Right renal pelvis (tissue), 4 donors: ENCODE data around the gene SGCA. TPM values are rescaled to one million over a fixed set of nuclear protein-coding genes. Genes with fewer than 3 reads are reported as not detected.
A peak's percentile ranks its signal among the peaks of the same experiment; 100 is the strongest.

Experiments
- DNase-seq, 4 donors: peaks; one replicate each; pipeline ENCODE4 v3.0.0-alpha.2; 2013; ENCODE audit warnings: low read depth in 4 of 4, low spot score in 3 of 4, missing footprints in 1 of 4
- polyA plus RNA-seq, 4 donors: library from polyadenylated mRNA; unstranded; fragments of 120-200 nt; gene quantifications; one replicate each; pipeline ENCODE4 v1.2.1, GENCODE V29; 2013; ENCODE audit not compliant: insufficient read length in 4 of 4

Gene SGCA
- polyA plus RNA-seq, 4 donors = 0.79 to 1.2 (median 1.0) TPM

GRCh38 chr17:50205963-50206505 lies 40.2 kb downstream of the SGCA start:
- DNase-seq = no peak

DNA sequence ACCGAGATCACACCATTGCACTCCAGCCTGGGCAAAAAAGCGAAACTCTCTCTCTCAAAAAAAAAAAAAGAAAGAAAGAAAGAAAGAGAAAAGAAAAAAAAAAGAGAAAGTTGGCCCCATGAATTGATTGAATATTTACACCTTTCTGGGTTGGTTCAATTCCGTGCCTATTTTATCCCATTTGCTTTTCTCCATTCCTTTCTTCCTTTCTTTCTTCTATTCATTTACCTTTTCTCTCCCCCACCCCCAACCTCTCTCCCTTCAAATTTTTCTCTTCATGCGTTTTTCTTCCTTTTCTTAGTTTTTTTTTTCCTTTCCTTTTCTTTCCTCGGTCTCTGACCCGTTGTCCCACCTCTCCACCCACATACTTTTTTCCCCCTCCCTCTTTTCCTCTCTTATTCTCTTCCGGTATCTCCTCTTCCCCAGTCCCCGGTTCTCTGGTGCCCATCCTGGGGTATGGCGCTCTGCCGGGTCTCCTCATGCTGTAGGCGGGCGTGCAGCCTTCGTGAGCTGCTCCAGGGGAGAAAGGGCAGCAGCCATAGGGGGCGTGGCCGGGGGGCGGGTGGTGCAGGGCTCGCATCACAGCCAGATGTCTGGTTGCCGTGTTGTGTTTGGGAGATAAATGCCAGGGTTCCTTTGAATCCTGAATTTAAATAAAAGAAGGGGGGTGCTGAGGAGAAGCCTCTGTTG lies 40.9 kb downstream of the SGCA start:
- DNase-seq = no peak

DNA sequence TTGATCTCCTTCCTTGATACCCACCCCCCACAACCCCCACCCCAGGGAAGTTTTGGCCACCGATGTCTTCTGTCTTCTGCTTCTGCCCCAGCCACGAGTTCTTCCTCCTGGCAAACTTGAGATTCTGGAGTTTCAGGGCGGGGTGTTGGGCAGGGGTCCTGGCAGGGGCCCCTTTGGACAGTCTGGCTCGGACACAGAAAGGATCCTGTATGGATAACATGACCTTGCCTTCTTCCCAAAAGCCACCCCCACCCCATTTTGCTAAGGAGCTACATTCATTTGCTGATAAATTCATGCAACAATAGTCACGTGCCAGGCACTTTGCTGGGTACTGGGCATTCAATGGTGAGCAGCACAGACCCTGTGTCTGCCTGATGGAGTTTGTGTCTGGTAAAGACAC lies 41.5 kb downstream of the SGCA start:
- no peak for DNase-seq

GRCh38 chr17:50207792-50208567 lies 42.2 kb downstream of the SGCA start:
- no peak for DNase-seq

DNA sequence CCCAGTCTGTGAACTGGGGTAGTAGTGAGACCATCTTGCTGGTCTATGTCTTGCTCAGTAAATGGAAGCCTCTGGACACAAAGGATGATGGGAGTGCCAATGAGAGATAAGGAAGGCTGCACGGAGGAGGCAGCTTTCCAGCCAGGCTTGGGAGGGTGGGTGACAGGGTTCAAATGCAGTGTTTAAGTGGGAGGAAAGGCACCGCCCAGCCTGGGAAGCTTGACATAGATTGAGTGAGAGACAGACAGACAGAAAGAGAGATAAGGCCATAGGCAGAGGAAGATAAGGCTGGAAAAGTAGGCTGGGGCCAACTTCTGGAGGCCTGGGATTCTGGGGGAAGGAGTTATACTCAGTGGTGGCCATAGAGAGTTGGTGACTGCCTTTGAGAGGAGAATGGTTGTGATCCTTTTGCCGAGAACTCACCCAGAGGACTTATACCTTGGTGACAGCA lies 42.8 kb downstream of the SGCA start:
- DNase-seq = no peak

DNA sequence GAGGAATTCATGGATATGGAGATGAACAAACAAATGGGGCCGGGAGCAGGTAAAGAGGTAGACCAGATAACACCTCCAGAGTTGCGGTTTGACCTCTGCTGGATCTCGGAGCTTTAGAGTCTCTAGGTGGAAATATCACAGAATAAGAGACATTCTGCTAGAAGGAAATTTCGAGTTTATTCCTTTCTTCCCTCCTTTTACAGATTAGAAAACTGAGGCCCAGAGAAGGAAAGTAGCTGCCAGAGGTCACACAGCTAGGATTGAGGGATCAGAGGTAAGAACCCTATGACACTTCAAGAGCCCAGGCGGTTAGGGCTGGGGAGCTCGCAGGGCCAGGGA lies 43.3 kb downstream of the SGCA start:
- no peak for DNase-seq

DNA sequence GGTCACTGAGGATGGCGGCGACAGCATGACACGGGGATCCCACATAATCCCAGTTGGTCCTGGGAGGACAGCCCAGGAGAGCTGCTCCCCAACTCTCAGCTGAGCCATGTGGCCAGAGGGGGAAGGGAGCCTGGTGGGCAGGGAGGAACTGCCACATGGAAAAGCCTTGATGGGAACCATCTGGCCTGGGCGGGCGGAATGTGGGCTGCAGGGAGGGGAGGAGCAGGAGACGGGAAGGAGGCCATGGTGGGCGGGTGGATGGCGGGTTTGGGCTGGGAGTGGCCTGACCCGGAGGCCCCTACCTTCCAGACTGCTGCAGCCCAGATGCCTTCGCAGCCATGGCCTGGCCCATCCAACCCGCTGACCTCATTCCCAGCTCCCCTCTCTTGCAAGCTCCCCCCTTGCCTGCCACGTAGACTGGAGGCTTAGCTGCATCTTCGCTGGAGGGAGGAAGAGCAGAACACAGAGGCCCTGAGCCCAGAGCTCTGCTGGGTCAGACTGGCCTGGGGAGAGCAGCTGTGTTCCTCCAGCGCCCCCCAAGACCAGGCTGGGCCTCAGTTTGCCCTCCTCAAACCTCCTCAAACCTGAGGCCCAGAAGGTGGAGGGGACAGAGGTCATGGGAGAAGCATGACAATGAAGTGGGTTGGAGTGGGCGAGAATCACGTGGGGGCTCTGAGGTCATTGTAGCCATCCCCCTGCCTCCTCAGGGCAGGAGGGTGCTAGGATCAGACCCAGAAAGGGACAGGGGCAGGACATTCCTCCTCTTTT lies 43.9 kb downstream of the SGCA start:
- DNase-seq = peak; percentile 82 to 88 (median 84)

- peak in 1 of 4 donors; percentile 71 for DNase-seq
These were observed 44.7 kb downstream of the SGCA start for GRCh38 chr17:50210240-50211225.

GRCh38 chr17:50211249-50212120 lies 45.7 kb downstream of the SGCA start:
- no peak for DNase-seq

DNA sequence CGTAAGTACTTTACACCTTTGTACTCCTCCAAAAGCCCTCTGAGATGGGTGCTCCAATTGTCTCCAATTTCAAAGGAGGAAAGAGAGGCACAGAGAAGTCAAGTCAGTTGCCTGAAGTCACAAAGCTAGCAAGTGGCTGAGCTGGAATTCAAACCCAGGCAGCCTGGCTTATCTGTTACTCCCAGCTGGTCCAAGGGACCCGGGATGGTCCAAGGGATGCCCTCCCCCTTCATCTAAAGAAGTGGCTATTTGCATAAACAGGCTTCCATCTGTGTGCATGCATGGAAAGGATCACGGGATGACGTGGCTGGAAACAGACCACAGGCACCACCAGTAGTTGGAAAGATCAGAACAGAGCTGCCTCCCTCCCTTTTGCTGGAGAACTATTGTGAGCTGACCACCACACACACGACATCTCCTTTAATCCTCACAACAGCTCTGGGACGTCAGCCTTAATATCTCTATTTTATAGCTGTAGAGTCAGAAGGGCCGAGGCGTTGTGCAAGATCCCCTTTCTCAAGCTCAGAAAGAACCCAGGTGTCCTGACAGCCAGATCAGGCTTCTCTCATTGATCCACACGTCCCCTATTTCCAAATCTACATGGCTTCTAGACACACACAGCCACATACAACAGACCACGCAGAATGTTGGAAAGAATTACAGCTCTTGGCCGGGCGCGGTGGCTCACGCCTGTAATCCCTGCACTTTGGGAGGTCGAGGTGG lies 46.5 kb downstream of the SGCA start:
- DNase-seq = no peak

- no peak for DNase-seq
These were observed 47.5 kb downstream of the SGCA start for GRCh38 chr17:50213026-50214022.

DNA sequence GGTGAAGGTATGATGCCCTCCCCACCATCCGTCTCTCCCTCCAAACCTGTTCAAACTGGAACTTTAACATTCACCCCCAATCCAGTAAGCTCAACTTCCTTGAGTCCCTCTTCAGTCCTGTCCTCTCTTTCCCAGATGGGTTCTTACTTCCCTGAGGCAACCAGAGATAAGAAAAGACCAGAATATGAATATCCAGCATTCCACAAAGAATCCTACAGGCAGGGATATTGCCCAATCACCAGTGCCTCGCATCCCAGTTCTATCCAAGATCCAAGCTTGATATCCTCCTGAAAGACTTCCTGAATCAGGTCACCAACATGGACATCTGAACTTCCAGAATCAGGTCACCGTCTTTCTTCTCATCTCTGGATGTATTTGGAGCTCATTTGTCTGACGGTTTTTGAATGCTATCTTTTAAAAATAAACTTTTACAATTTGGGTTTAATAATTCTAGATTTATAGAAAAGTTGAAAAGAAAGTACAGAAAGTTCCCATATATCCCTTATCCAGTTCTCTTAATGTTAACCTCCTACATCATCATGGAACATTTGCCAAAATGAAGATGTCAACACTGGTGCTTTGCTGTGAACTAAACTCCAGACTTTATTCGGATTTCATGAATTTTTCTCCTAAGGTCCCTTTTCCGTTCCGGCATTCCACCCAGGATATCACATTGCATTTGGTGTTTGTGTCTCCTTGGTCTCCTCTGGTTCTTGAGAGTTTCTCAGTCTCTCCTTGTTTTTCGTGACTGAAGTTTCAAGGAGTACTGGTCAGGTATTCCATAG lies 49.4 kb downstream of the SGCA start:
- no peak for DNase-seq

GRCh38 chr17:50217591-50217990 lies 51.8 kb downstream of the SGCA start:
- DNase-seq = no peak

- no peak for DNase-seq
These were observed 52.4 kb downstream of the SGCA start for GRCh38 chr17:50218071-50218759.

GRCh38 chr17:50218771-50219315 lies 53.0 kb downstream of the SGCA start:
- no peak for DNase-seq
